ENCODE measurements around the gene SUN1.
A peak's percentile ranks its signal among the peaks of the same experiment; 100 is the strongest.
"Not testable (repeated sequence)": the region's sequence is repeated elsewhere in the genome, so short reads cannot be mapped to it uniquely, and the experiment has no call there.

The SUN1 gene

GRCh38 chr7:908159-908581 is 75.9 kb downstream of the SUN1 start:
- no peak for DNase-seq (ENCODE audit: low read depth)
- no peak overlapping the region for H3K4me3 ChIP-seq (ENCODE audit: low read depth, low read length)
- in situ Hi-C loops (cut with HindIII; ENCODE audit: low sequenced_read_pairs): no loop called here
- no peak for TF ChIP-seq CTCF (IDR thresholded peaks at IDR 0.05; ENCODE audit: low read depth, low read length, missing control alignments)

GRCh38 chr7:908591-909357 is 76.5 kb downstream of the SUN1 start:
- in situ Hi-C loops (cut with HindIII; ENCODE audit: low sequenced_read_pairs); DNase-seq (ENCODE audit: low read depth); H3K4me3 ChIP-seq (ENCODE audit: low read depth, low read length): not testable (repeated sequence)
- peak; percentile 68 for TF ChIP-seq CTCF (IDR thresholded peaks at IDR 0.05; ENCODE audit: low read depth, low read length, missing control alignments)

- in situ Hi-C loops (cut with HindIII; ENCODE audit: low sequenced_read_pairs): no loop called here
- peak overlapping the region; percentile 7 for H3K4me3 ChIP-seq (ENCODE audit: low read depth, low read length)
- no peak for DNase-seq (ENCODE audit: low read depth)
- TF ChIP-seq CTCF (IDR thresholded peaks at IDR 0.05; ENCODE audit: low read depth, low read length, missing control alignments): no peak
Observed at GRCh38 chr7:909358-910329, 77.4 kb downstream of the SUN1 start.

GRCh38 chr7:910441-910861 is 78.2 kb downstream of the SUN1 start:
- no peak for TF ChIP-seq CTCF (IDR thresholded peaks at IDR 0.05; ENCODE audit: low read depth, low read length, missing control alignments)
- in situ Hi-C loops (cut with HindIII; ENCODE audit: low sequenced_read_pairs): no loop called here
- no peak overlapping the region for H3K4me3 ChIP-seq (ENCODE audit: low read depth, low read length)
- DNase-seq (ENCODE audit: low read depth): no peak

GRCh38 chr7:910931-911431 is 78.7 kb downstream of the SUN1 start:
- DNase-seq (ENCODE audit: low read depth): no peak
- TF ChIP-seq CTCF (IDR thresholded peaks at IDR 0.05; ENCODE audit: low read depth, low read length, missing control alignments): no peak
- H3K4me3 ChIP-seq (ENCODE audit: low read depth, low read length): no peak overlapping the region
- in situ Hi-C loops (cut with HindIII; ENCODE audit: low sequenced_read_pairs): no loop called here

- TF ChIP-seq CTCF (IDR thresholded peaks at IDR 0.05; ENCODE audit: low read depth, low read length, missing control alignments): no peak
- in situ Hi-C loops (cut with HindIII; ENCODE audit: low sequenced_read_pairs): no loop called here
Observed at GRCh38 chr7:911791-912480, 79.7 kb downstream of the SUN1 start.

More at GRCh38 chr7:911791-912480, 79.7 kb downstream of the SUN1 start:
- no peak overlapping the region for H3K4me3 ChIP-seq (ENCODE audit: low read depth, low read length)
- no peak for DNase-seq (ENCODE audit: low read depth)

Data from astrocyte of the cerebellum (primary cell).